CD1c-positive myeloid dendritic cell (primary cell): ENCODE data around the gene NDUFV2.

ENCODE experiments used
- DNase-seq: peaks from one replicate; pipeline ENCODE4 v3.0.0-alpha.2; 2016; ENCODE audit errors: extremely low spot score

The NDUFV2 gene

GRCh38 chr18:9117980-9118841, 15.7 kb downstream of the NDUFV2 start:
- DNase-seq = peak; percentile 84

- DNase-seq = no peak
These were observed 18.3 kb downstream of the NDUFV2 start for GRCh38 chr18:9120796-9121195.

GRCh38 chr18:9123520-9123919, 21.0 kb downstream of the NDUFV2 start:
- DNase-seq = no peak

- no peak for DNase-seq
These were observed 22.3 kb downstream of the NDUFV2 start for GRCh38 chr18:9124824-9125223.

GRCh38 chr18:9126337-9126736, 23.8 kb downstream of the NDUFV2 start:
- DNase-seq = no peak

GRCh38 chr18:9130195-9130594, 27.7 kb downstream of the NDUFV2 start:
- DNase-seq = no peak

- DNase-seq = no peak
These were observed 28.3 kb downstream of the NDUFV2 start for GRCh38 chr18:9130806-9131205.

- no peak for DNase-seq
These were observed 30.1 kb downstream of the NDUFV2 start for GRCh38 chr18:9132628-9133027.

GRCh38 chr18:9133225-9133624, 30.7 kb downstream of the NDUFV2 start:
- DNase-seq = no peak

GRCh38 chr18:9135081-9135911, 32.8 kb downstream of the NDUFV2 start:
- no peak for DNase-seq

- no peak for DNase-seq
These were observed 33.4 kb downstream of the NDUFV2 start for GRCh38 chr18:9135912-9136314.

- peak; percentile 98 for DNase-seq
These were observed 34.0 kb downstream of the NDUFV2 start, which contains the start of gene ANKRD12 for GRCh38 chr18:9136315-9137155. Gene ANKRD12, plus strand, starts transcription at chr18:9136781. Its CDS starts 45,652 bp downstream, at chr18:9182433.

- peak; percentile 90 for DNase-seq
These were observed 34.9 kb downstream of the NDUFV2 start for GRCh38 chr18:9137168-9138066.

GRCh38 chr18:9139400-9140039, 37.0 kb downstream of the NDUFV2 start:
- DNase-seq = no peak

- no peak for DNase-seq
These were observed 37.9 kb downstream of the NDUFV2 start for GRCh38 chr18:9140381-9140780.

- no peak for DNase-seq
These were observed 38.5 kb downstream of the NDUFV2 start for GRCh38 chr18:9140984-9141383.

- no peak for DNase-seq
These were observed 43.7 kb downstream of the NDUFV2 start for GRCh38 chr18:9146224-9146623.

GRCh38 chr18:9147440-9148202, 45.1 kb downstream of the NDUFV2 start:
- DNase-seq = peak; percentile 74

GRCh38 chr18:9148203-9148552, 45.7 kb downstream of the NDUFV2 start:
- no peak for DNase-seq

GRCh38 chr18:9150121-9150520, 47.6 kb downstream of the NDUFV2 start:
- DNase-seq = no peak
